Muscle of leg (tissue), 11 donors: ENCODE data around the gene ERH. TPM values are rescaled to one million over a fixed set of nuclear protein-coding genes. Genes with fewer than 3 reads are reported as not detected.

Source experiments
- DNase-seq: peaks from one replicate; pipeline ENCODE4 v3.0.0; 2013
- H3K27ac ChIP-seq: one replicate; pipeline ENCODE4 v1.5.1; 2013; ENCODE audit warnings: mild to moderate bottlenecking, low read length, control low read depth
- H3K27me3 ChIP-seq: one replicate; pipeline ENCODE4 v1.6.1; 2013; ENCODE audit warnings: low read length; ENCODE audit not compliant: control insufficient read depth, insufficient read depth
- H3K36me3 ChIP-seq: one replicate; pipeline ENCODE4 v1.6.1; 2013; ENCODE audit warnings: low read length; ENCODE audit not compliant: control insufficient read depth, insufficient read depth
- H3K4me1 ChIP-seq: one replicate; pipeline ENCODE4 v1.6.1; 2013; ENCODE audit warnings: low read length; ENCODE audit not compliant: control insufficient read depth, insufficient read depth
- H3K4me3 ChIP-seq: one replicate; pipeline ENCODE4 v1.5.1; 2013; ENCODE audit warnings: low read length, control low read depth
- H3K9me3 ChIP-seq: replicated peaks from 2 replicates; pipeline ENCODE4 v1.6.1; 2013; ENCODE audit warnings: low read depth, low read length; ENCODE audit not compliant: control insufficient read depth
- WGBS: methylation state at CpG from one replicate; pipeline ENCODE4 v1.1.5; 2013; ENCODE audit warnings: missing lambda C conversion rate; ENCODE audit not compliant: insufficient coverage; 5-methylcytosine and 5-hydroxymethylcytosine counted together
- polyA plus RNA-seq, 8 donors: library from polyadenylated mRNA; unstranded; fragments of 120-200 nt; gene quantifications; one replicate each; pipeline versions ENCODE4 v1.2.1 to v1.2.3, GENCODE V29; 2013; ENCODE audit warnings: inconsistent platforms in 1 of 8, low replicate concordance in 1 of 8; ENCODE audit not compliant: insufficient read length in 8 of 8, insufficient read depth in 1 of 8
- total RNA-seq: library from RNA; stranded (reverse); fragments of 120-200 nt; gene quantifications from one replicate; pipeline ENCODE4 v1.2.4, GENCODE V29; 2013

Gene ERH
- total and polyA plus RNA-seq, 9 donors: 83.6 to 195 (median 157) TPM

DNA sequence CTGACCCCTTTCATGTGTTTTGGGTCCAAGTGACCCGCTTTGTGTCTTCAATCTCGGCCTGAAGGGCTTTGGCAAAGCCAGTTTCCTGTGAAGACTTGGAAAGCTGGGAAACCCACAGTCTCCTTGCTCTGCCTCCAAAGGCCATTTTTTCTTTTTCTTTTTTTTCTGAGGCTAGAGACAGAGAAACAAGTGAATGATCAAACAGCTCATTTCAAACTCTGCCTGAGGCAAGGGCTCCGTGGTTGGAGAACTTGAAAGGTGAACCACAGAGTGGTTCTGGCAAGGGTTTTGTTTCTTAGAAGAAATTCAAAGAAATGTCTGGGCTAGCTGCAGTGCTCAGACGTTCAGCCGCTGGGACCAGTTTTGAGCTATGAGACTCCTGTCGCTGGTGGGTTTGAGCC lies 62.7 kb downstream of the ERH start:
- Histone ChIP-seq H3K27me3 (no peaks in the 10 kb centered on the region), H3K4me1 (no peaks in the 10 kb centered on the region), H3K27ac (no peak overlapping the region), H3K4me3 (no peak overlapping the region), H3K36me3 (peaks cover 10% of the 10 kb centered on the region), H3K9me3 (no peaks in the 10 kb centered on the region)
- DNase-seq: no peak
- 21% methylated on average over 4 of the region's 6 CpGs for WGBS

DNA sequence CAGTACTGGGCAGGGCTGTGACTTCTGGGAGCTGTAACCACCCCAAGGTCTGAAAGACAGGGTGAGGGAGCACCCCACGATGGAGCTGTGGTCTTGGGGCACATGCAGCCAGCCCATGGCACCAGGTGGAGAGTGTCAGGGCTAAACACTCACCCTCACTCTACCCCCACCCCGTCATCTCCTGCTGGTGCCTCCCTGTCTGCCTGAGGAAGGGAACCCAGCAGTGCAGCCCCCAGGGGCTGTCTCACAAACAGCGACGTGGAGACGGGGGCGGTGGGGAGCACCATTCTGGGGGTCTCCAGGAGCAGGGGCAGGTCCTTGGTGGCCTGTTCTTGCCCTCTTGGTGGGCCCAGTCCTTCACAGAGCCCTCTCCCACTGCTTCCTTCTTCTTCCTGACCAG lies 63.5 kb downstream of the ERH start:
- DNase-seq: no peak
- H3K9me3 ChIP-seq: no peaks in the 10 kb centered on the region
- WGBS: 93% methylated on average over 2 of the region's 6 CpGs
- H3K27ac ChIP-seq: no peak overlapping the region
- no peaks in the 10 kb centered on the region for H3K27me3 ChIP-seq
- H3K4me1 ChIP-seq: no peaks in the 10 kb centered on the region
- H3K4me3 ChIP-seq: no peak overlapping the region
- peaks cover 10% of the 10 kb centered on the region for H3K36me3 ChIP-seq

DNA sequence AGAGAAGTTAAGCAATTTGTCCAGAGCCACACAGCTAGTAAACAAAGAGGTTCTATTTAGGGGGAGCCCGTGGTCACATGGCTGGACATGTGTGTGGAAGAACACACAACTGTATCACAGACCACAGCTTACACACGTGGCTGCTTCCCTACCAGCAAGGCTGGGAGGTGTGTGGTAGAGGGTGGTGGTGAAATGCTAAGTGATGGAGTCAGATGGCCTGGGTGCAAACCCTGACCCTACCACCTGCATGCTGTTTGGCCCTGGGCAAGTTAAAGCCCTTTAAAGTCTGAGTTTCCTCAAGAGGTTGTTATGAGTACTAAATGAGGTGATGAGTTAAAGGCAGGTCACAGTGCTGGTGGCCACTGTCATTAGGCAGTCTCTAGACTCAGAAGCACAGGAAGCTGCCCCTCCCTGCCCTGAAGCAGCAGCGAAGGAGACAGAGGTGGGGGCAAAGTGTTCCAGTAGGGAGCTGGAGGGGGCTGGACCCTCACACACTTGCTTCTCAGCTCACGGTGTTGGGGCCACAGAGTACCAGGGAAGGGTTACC lies 64.2 kb downstream of the ERH start:
- H3K9me3 ChIP-seq: no peaks in the 10 kb centered on the region
- WGBS: 45% methylated on average over 2 of the region's 4 CpGs
- no peak for DNase-seq
- no peaks in the 10 kb centered on the region for H3K4me1 ChIP-seq
- H3K36me3 ChIP-seq: peaks cover 10% of the 10 kb centered on the region
- H3K27me3 ChIP-seq: no peaks in the 10 kb centered on the region
- no peak overlapping the region for H3K27ac ChIP-seq
- no peak overlapping the region for H3K4me3 ChIP-seq

GRCh38 chr14:69332782-69333395 lies 65.2 kb downstream of the ERH start:
- WGBS: 72% methylated on average over 11 of the region's 13 CpGs
- no peaks in the 10 kb centered on the region for H3K27me3 ChIP-seq
- no peak overlapping the region for H3K27ac ChIP-seq
- no peak for DNase-seq
- peaks cover 8% of the 10 kb centered on the region for H3K36me3 ChIP-seq
- no peaks in the 10 kb centered on the region for H3K4me1 ChIP-seq
- H3K4me3 ChIP-seq: no peak overlapping the region
- no peaks in the 10 kb centered on the region for H3K9me3 ChIP-seq

DNA sequence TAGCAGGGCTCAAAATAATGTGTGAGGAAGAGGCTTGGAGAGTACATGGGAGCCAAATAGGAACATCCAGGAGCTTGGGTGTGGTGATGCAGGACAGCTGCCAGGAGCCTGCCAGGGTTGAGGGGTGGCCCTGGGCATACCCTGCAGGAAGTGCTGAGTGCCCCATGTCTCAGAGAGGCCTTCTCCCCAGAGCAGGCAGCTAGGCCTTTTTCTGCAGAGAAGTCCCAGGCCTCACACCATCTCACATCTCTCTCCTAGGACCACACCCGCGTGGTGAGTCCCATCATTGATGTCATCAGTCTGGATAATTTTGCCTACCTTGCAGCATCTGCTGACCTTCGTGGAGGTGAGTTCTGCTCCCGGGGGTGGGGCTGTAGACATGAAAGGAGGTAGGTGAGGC lies 66.9 kb downstream of the ERH start:
- Histone ChIP-seq H3K27me3 (no peaks in the 10 kb centered on the region), H3K4me3 (no peak overlapping the region), H3K27ac (no peak overlapping the region), H3K4me1 (no peaks in the 10 kb centered on the region), H3K9me3 (no peaks in the 10 kb centered on the region), H3K36me3 (peaks cover 3% of the 10 kb centered on the region)
- DNase-seq: no peak
- WGBS: no CpG with 5 or more reads among the region's 4 CpGs

Other genes with a start within 250 kb of the ERH start
- gene DCAF5, start 245.2 kb downstream of the ERH start, total RNA-seq: 22.4 TPM
- 10 to 100 TPM; 33.6 to 43.1 (median 38.7) TPM for gene DCAF5, start 245.2 kb downstream of the ERH start, polyA plus RNA-seq
- gene EXD2, start 206.8 kb downstream of the ERH start, total RNA-seq: 13.1 TPM
- gene EXD2, start 206.8 kb downstream of the ERH start, polyA plus RNA-seq: 10 to 100 TPM; 14.3 to 17.2 (median 15.3) TPM
- 10.7 TPM for gene GALNT16, start 138.1 kb downstream of the ERH start, total RNA-seq
- 10 to 100 TPM; 15.8 to 36.8 (median 22.3) TPM for gene GALNT16, start 138.1 kb downstream of the ERH start, polyA plus RNA-seq
- 48.0 TPM for gene SLC39A9, start 393 bp upstream of the ERH start, total RNA-seq
- 10 to 100 TPM; 26.9 to 39.7 (median 30.4) TPM for gene SLC39A9, start 393 bp upstream of the ERH start, polyA plus RNA-seq
- 0.53 TPM for gene PLEKHD1, start 86.4 kb upstream of the ERH start, total RNA-seq
- 1 to 10 TPM in 4 of 8 donors, under 1 TPM in 4; 0.67 to 1.5 (median 0.98) TPM for gene PLEKHD1, start 86.4 kb upstream of the ERH start, polyA plus RNA-seq
- under 0.01 TPM for gene CCDC177, start 176.6 kb upstream of the ERH start, total RNA-seq
- gene CCDC177, start 176.6 kb upstream of the ERH start, polyA plus RNA-seq: under 1 TPM in 1 of 8 donors, not detected in 7; 0.02 TPM
- 7.8 TPM for gene SUSD6, start 213.3 kb upstream of the ERH start, total RNA-seq
- 10 to 100 TPM; 13.5 to 22.1 (median 16.8) TPM for gene SUSD6, start 213.3 kb upstream of the ERH start, polyA plus RNA-seq